Ovary (tissue), 3 donors: Measurements from ENCODE around the gene MAPRE3.

ENCODE experiments used
- POLR2A ChIP-seq: fragments of 450-650 bp; IDR thresholded peaks from one replicate; pipeline ENCODE4 v1.6.1; 2017; ENCODE audit warnings: antibody characterized with exemption, mild to moderate bottlenecking, moderate library complexity
- TF ChIP-seq, protein P1 (sequence below), 3 donors: fragments of 450-650 bp in 2 of 3; fragments of 200-600 bp in 1 of 3; IDR thresholded peaks; one replicate each; pipeline versions ENCODE4 v1.5.1 to v1.8.0; 2016 to 2022; ENCODE audit warnings: antibody characterized with exemption in 3 of 3, mild to moderate bottlenecking in 1 of 3
- donor health status: DM: no; HTN: no; CAD: no.

- TF ChIP-seq, protein P1, sequence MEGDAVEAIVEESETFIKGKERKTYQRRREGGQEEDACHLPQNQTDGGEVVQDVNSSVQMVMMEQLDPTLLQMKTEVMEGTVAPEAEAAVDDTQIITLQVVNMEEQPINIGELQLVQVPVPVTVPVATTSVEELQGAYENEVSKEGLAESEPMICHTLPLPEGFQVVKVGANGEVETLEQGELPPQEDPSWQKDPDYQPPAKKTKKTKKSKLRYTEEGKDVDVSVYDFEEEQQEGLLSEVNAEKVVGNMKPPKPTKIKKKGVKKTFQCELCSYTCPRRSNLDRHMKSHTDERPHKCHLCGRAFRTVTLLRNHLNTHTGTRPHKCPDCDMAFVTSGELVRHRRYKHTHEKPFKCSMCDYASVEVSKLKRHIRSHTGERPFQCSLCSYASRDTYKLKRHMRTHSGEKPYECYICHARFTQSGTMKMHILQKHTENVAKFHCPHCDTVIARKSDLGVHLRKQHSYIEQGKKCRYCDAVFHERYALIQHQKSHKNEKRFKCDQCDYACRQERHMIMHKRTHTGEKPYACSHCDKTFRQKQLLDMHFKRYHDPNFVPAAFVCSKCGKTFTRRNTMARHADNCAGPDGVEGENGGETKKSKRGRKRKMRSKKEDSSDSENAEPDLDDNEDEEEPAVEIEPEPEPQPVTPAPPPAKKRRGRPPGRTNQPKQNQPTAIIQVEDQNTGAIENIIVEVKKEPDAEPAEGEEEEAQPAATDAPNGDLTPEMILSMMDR (IDR thresholded peaks at IDR 0.05): peak; percentile 13 to 46 (median 30)
- no peak for TF ChIP-seq POLR2A
Observed at GRCh38 chr2:26942543-26943295, 27.7 kb upstream of the MAPRE3 start.
